HG03558 (cell line): ENCODE data around the gene CLCNKB.

Source experiments
- ATAC-seq: cut with Tn5 transposase; IDR thresholded peaks from one replicate; pipeline ENCODE4 v1.9.1; 2021; ENCODE audit warnings: moderate number of reproducible peaks; ENCODE audit not compliant: unreplicated experiment; ENCODE audit errors: extremely low read depth

The CLCNKB gene

DNA sequence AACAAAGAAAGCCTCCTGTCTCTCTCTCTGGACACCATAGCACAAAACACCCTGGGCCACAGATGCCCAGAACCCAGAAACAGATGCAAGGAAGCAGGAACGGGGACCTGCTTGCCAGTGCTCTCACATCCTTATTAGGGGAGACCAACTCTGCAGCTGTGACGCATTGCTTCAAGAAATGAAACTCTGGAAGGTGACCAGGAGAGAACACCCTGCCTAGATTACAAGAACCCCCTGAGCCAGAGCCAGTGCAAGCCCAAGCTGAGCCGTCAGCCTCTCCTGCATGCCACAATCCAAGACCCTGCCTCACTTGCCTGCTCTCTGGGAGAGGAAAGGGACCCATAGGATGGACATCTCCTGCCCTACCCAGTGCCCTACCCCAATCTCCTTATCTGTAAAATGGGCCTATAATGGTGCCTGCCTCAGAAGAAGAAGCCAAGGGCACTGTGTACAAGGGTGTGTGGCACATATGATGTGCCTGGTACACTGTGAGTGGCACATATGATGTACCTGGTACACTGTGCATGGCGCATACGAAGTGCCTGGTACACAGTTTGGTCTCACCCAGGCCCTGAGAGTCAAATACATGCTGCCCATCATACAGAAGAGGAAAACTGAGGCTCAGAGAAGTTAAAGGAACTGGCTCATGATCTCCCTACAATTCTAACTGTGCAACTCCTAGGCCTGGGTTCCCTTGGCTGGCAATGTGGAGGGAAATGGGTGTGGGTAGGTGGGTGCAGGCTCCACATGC, 46.7 kb downstream of the CLCNKB start:
- ATAC-seq, result no peak

DNA sequence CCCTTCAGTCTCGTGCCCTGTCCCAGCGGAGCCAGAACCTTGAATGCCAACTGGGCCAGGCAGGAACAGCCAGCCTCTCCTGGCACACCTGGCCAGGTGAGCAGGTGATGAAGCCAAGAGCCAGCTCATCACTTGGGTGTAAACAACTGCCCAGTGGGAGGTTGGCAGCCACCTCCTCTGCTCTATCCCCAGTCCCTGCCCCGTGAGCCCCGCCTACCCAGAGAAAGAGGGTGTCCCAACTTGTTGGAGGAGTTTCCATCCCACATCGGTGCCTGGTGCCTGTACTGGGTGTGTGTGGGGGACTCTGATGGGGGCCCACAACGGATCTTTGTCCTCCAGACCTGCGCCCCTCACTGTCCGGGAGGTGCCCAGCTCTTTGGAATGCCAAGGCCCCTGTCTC, 47.7 kb downstream of the CLCNKB start:
- ATAC-seq, result no peak

DNA sequence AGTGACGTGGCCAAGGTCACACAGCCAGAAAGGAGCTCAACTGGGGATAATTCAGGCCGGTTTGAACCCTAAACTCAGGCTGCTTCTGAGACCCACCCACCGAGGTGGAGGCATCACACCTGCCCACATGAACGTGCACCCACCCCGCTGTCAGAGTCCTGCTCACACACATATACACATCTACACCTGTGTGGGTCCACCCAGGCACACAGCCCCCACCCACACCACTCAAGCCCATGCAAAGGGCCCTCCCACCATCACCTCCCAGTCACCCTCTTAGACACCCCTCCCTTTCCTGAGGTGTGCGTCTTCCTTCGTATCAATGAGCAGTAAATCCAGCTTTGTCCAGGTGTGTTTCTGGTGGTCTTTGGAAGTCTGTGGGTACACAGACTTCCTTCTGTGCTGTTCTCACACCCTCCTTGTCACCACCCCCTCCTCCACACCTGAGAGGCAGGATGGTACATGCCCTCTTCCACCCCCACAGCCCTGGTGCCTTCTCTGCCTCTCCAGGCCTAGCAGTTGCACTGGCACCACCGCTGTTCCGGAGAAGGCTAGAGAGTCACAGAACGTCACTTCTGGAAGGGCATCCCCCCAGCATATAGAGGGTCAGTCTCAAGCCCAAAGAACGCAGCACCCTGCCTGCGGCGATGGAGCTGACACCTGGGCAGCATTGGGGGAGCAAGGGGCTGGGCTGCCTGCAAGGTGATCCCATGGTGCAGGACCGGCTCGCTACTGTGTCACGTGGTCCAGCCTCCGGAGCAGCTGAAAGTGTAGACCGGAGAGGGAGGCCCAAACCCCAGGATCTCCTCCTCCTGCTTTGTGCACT, 48.7 kb downstream of the CLCNKB start:
- ATAC-seq, result no peak

DNA sequence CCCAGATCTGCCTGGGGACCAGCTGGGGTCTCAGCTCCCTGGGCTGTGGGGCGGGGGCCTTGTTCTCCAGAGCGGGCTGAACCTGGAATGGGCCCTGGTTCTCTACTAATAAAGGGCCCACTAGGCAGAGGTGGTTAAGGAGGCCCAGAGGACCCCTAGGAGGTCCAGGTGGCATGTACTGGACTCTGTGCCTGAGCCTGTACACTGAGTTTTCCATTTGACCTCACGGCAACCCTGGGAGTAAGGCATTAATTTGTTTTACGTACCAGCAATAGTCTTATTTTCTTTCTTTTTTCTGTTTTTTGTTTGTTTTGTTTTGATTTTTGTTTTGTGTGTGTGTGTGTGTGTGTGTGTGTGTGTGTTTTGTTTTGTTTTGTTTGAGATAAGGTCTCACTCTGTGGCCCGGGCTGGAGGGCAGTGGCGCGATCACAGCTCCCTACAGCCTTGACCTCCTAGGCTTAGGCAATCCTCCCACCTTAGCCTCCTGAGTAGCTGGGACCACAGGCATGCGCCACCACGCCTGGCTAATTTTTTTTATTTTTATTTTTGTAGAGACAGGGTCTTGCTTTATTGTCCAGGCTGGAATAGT, 49.4 kb downstream of the CLCNKB start:
- ATAC-seq, result no peak

DNA sequence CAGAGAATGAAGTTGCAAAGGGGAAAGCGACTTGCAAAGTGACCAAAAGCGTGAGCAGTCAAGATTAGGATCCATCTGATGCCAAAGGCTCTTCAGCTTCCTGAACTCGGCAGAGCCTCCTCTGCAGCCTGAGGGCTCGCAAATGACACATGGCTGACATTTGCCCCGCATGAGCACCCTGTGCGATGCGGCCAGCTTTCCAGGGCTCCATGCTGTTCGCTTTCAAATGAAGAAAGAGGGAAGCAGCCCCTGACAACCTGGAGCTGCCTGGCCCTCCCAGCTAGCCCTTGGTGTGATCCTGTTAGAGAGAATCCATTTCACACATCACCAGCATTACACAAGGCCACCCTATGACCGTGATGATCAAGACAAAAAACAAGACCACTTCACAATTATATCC, 50.0 kb downstream of the CLCNKB start:
- no peak for ATAC-seq

DNA sequence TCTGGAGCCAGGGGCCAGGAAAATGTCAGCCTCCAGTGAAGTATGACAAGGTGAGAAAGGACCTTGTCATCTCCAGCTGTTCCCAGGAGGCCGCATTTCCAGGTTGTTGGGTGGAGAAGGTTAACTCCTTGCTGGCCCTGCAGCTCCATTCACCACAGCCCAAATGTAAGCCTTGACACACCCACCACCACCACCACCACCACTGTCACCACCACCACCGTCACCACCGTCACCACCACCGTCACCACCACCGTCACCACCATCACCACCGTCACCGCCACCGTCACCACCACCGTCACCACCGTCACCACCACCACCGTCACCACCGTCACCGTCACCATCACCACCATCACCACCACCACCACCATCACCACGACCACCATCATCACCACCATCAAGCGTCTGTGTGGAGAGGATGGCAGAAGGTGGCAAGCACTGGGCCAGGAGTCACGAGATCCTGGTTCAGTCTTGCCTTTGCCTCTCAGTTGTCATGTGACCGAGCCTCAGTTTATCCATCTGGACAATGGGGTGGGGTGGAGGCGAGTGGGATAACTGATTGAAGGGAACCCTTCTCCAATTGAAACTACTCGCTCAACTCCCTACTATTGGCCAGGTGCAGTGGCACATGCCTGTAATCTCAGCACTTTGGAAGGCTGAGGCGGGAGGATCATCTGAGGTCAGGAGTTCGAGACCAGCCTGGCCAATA, 51.0 kb downstream of the CLCNKB start:
- ATAC-seq, result no peak

DNA sequence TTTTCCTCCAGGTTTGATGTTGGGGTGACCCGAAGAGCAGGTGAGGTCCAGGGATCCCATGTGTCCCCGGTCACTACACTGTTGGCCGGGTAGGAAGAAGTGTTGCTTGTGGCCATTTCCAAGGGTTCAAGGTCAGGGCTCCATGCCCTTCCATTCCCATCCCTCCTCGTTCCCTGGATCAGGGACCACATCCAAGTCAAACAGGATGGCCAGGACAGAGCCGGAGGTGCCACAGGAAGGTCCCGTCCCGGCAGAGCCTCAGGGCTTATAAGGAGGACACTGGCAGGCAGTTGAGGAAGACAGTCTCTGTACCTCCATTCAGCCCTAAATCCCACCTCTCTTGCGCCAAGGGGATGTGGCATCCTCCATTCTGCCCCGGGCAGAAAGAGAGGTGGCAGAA, 51.9 kb downstream of the CLCNKB start:
- ATAC-seq, result no peak

DNA sequence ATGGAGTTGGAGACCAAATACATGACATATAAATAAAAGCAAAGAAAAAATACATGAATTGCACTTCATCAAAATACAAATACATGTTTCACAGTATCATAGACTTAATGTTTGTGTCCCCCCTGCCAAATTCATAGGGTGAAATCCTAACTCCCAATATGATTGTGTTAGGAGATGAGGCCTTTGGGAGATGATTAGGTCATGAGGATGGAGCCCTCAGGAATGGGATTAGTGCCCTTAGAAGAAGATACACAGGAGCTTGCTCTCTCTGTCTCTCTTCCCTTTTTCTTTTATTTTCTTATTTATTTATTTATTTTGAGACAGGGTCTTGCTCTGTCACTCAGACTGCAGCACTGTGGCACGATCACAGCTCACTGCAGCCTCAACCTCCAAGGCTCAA, 55.8 kb downstream of the CLCNKB start:
- ATAC-seq, result no peak

DNA sequence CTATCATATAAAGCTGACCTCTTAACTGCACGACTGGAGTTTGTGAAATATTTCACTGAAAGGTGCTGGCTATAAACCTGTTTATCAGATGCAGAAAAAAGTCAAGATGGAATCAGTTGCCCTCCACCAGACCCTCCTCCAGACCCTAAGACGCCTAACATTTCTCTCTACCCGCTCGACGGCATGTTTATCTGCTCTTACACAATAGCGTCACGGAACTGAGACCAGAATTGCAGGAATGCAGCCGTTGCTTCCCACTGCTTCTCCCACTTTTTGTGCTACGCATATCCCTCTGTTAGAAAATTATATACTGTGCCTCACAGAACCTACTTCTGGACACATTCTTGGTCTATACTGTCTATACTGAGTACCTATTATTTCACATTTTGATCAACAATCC, 58.0 kb downstream of the CLCNKB start:
- ATAC-seq, result no peak
